OCI-LY3 (cell line): Measurements from ENCODE around the gene C2CD4D.
A peak's percentile ranks its signal among the peaks of the same experiment; 100 is the strongest.

ENCODE experiments used
- H2AFZ ChIP-seq: fragments of 200-600, 300-600 bp; shearing (Covaris generic); 2 replicates; pipeline ENCODE4 v1.6.0; 2014; ENCODE audit warnings: antibody characterized with exemption, low read depth, low read length
- H3K27ac ChIP-seq: fragments of 200-600, 300-600 bp; sonication (generic); 2 replicates; pipeline ENCODE4 v1.5.1; 2014; ENCODE audit warnings: mild to moderate bottlenecking, low read length, moderate library complexity, mixed read lengths
- H3K27me3 ChIP-seq: fragments of 200-600, 300-600 bp; sonication (generic); 2 replicates; pipeline ENCODE4 v1.6.1; 2014; ENCODE audit warnings: low read depth, low read length, mixed read lengths
- H3K36me3 ChIP-seq: fragments of 200-600, 300-600 bp; sonication (generic); replicated peaks from 2 replicates; pipeline ENCODE3; 2014; ENCODE audit warnings: low read depth, low read length, mixed read lengths
- H3K4me1 ChIP-seq: fragments of 300-600, 200-600 bp; sonication (generic); 2 replicates; pipeline ENCODE4 v1.6.1; 2014; ENCODE audit warnings: low read length, mixed read lengths
- H3K4me2 ChIP-seq: fragments of 200-600, 300-600 bp; sonication (generic); 2 replicates; pipeline ENCODE4 v1.6.1; 2014; ENCODE audit warnings: low read length, mixed read lengths
- H3K4me3 ChIP-seq: fragments of 300-600, 200-600 bp; sonication (generic); 2 replicates; pipeline ENCODE4 v1.5.1; 2014; ENCODE audit warnings: antibody characterized with exemption, mild to moderate bottlenecking, low read length, moderate library complexity
- H3K79me2 ChIP-seq: fragments of 300-600, 200-600 bp; shearing (Covaris generic); 2 replicates; pipeline ENCODE4 v1.6.1; 2014; ENCODE audit warnings: mild to moderate bottlenecking, low read length, mixed read lengths
- H3K9ac ChIP-seq: fragments of 300-600, 200-600 bp; shearing (Covaris generic); 2 replicates; pipeline ENCODE4 v1.6.0; 2014; ENCODE audit warnings: mild to moderate bottlenecking, low read length, moderate library complexity
- H3K9me3 ChIP-seq: fragments of 200-600, 300-600 bp; shearing (Covaris generic); 2 replicates; pipeline ENCODE4 v1.6.1; 2014; ENCODE audit warnings: low read length, mixed read lengths; ENCODE audit not compliant: insufficient read depth
- H4K20me1 ChIP-seq: fragments of 200-600, 300-600 bp; sonication (generic); 2 replicates; pipeline ENCODE4 v1.6.1; 2016; ENCODE audit warnings: low read length, mixed read lengths; ENCODE audit not compliant: insufficient read depth
- CTCF ChIP-seq: fragments of 200-600, 300-600 bp; sonication (generic); IDR thresholded peaks from 2 replicates; pipeline ENCODE4 v1.5.1; 2014; ENCODE audit warnings: antibody characterized with exemption, low read length, low read depth
- EZH2phosphoT487 ChIP-seq: fragments of 200-600 bp; shearing (Covaris generic); IDR thresholded peaks from 2 replicates; pipeline ENCODE4 v1.6.1; 2018; ENCODE audit warnings: antibody characterized with exemption, mixed run types, low read depth

The C2CD4D gene

GRCh38 chr1:151846062-151846568 lies 6.5 kb upstream of the C2CD4D start:
- peak overlapping the region; percentile 20; the same call in 1 of the 2 replicates for H3K4me2 ChIP-seq
- no peak overlapping the region for H3K9ac ChIP-seq

GRCh38 chr1:151843398-151843797 lies 3.8 kb upstream of the C2CD4D start:
- Histone ChIP-seq H3K9ac (no peak overlapping the region), H3K36me3 (no peaks in the 10 kb centered on the region), H2AFZ (no peak overlapping the region), H3K79me2 (no peaks in the 10 kb centered on the region), H3K9me3 (no peaks in the 10 kb centered on the region), H3K27ac (no peak overlapping the region), H3K4me2 (no peak overlapping the region), H3K4me1 (peaks cover 18% of the 10 kb centered on the region), H3K27me3 (no peaks in the 10 kb centered on the region), H4K20me1 (no peaks in the 10 kb centered on the region), H3K4me3 (no peak overlapping the region)
- no peak for TF ChIP-seq EZH2phosphoT487
- no peak for TF ChIP-seq CTCF

More at GRCh38 chr1:151846062-151846568, 6.5 kb upstream of the C2CD4D start:
- peaks cover 22% of the 10 kb centered on the region for H3K4me1 ChIP-seq
- no peak overlapping the region for H3K4me3 ChIP-seq
- H2AFZ ChIP-seq = peak overlapping the region; percentile 70; the same call in 1 of the 2 replicates
- H3K9me3 ChIP-seq = no peaks in the 10 kb centered on the region
- H3K79me2 ChIP-seq = no peaks in the 10 kb centered on the region
- H4K20me1 ChIP-seq = no peaks in the 10 kb centered on the region
- no peak for TF ChIP-seq CTCF
- no peak for TF ChIP-seq EZH2phosphoT487
- no peaks in the 10 kb centered on the region for H3K27me3 ChIP-seq
- no peaks in the 10 kb centered on the region for H3K36me3 ChIP-seq
- no peak overlapping the region for H3K27ac ChIP-seq

GRCh38 chr1:151841141-151841540 lies 1.5 kb upstream of the C2CD4D start:
- no peak overlapping the region for H3K4me2 ChIP-seq
- H3K27ac ChIP-seq = no peak overlapping the region
- no peak overlapping the region for H2AFZ ChIP-seq
- H3K4me3 ChIP-seq = no peak overlapping the region
- no peaks in the 10 kb centered on the region for H3K27me3 ChIP-seq
- H4K20me1 ChIP-seq = no peaks in the 10 kb centered on the region
- TF ChIP-seq CTCF (no peak), EZH2phosphoT487 (no peak)
- H3K36me3 ChIP-seq = no peaks in the 10 kb centered on the region
- no peak overlapping the region for H3K9ac ChIP-seq
- H3K9me3 ChIP-seq = no peaks in the 10 kb centered on the region
- H3K79me2 ChIP-seq = no peaks in the 10 kb centered on the region
- H3K4me1 ChIP-seq = peaks cover 13% of the 10 kb centered on the region

GRCh38 chr1:151840421-151840820 lies 801 bp upstream of the C2CD4D start:
- TF ChIP-seq CTCF (no peak), EZH2phosphoT487 (no peak)
- H3K4me1 ChIP-seq = peaks cover 11% of the 10 kb centered on the region
- no peaks in the 10 kb centered on the region for H3K79me2 ChIP-seq
- H3K27me3 ChIP-seq = no peaks in the 10 kb centered on the region
- H3K9me3 ChIP-seq = no peaks in the 10 kb centered on the region
- H3K9ac ChIP-seq = no peak overlapping the region
- no peak overlapping the region for H3K27ac ChIP-seq
- H3K4me2 ChIP-seq = no peak overlapping the region
- no peaks in the 10 kb centered on the region for H3K36me3 ChIP-seq
- no peaks in the 10 kb centered on the region for H4K20me1 ChIP-seq
- H2AFZ ChIP-seq = no peak overlapping the region
- no peak overlapping the region for H3K4me3 ChIP-seq
